RKO (cell line): ENCODE results near the gene ACBD7.

Experiments used
- DNase-seq: peaks from one replicate; pipeline ENCODE4 v3.0.0-alpha.2; 2016; ENCODE audit warnings: low spot score

ACBD7 gene

GRCh38 chr10:15088428-15089261 is at the start of gene ACBD7:
TSS of gene ACBD7 (minus strand) at chr10:15088776. CDS start at chr10:15088728, 48 bp downstream.
- peak; percentile 88 for DNase-seq

- DNase-seq = no peak
Measured at GRCh38 chr10:15137636-15138035, 49.1 kb upstream of the ACBD7 start.

- DNase-seq = no peak
Measured at GRCh38 chr10:15137036-15137359, 48.4 kb upstream of the ACBD7 start.

GRCh38 chr10:15136129-15137035 is 47.8 kb upstream of the ACBD7 start:
- DNase-seq = no peak

- no peak for DNase-seq
Measured at GRCh38 chr10:15131330-15131729, 42.8 kb upstream of the ACBD7 start.

- no peak for DNase-seq
Measured at GRCh38 chr10:15124908-15125307, 36.3 kb upstream of the ACBD7 start.

GRCh38 chr10:15124190-15124589 is 35.6 kb upstream of the ACBD7 start:
- no peak for DNase-seq

- DNase-seq = no peak
Measured at GRCh38 chr10:15123749-15124184, 35.2 kb upstream of the ACBD7 start.

GRCh38 chr10:15122477-15123030 is 34.0 kb upstream of the ACBD7 start:
- no peak for DNase-seq

GRCh38 chr10:15121707-15122106 is 33.1 kb upstream of the ACBD7 start:
- no peak for DNase-seq

GRCh38 chr10:15120523-15120922 is 31.9 kb upstream of the ACBD7 start:
- no peak for DNase-seq

- DNase-seq = no peak
Measured at GRCh38 chr10:15118615-15119014, 30.0 kb upstream of the ACBD7 start.

GRCh38 chr10:15116225-15116624 is 27.6 kb upstream of the ACBD7 start:
- no peak for DNase-seq

GRCh38 chr10:15113766-15114165 is 25.2 kb upstream of the ACBD7 start:
- DNase-seq = no peak

- DNase-seq = no peak
Measured at GRCh38 chr10:15112657-15113056, 24.1 kb upstream of the ACBD7 start.

GRCh38 chr10:15106352-15107013 is 17.9 kb upstream of the ACBD7 start:
- DNase-seq = peak; percentile 82

GRCh38 chr10:15103513-15103912 is 14.9 kb upstream of the ACBD7 start:
- no peak for DNase-seq

- no peak for DNase-seq
Measured at GRCh38 chr10:15099886-15100285, 11.3 kb upstream of the ACBD7 start.

- peak; percentile 98 for DNase-seq
Measured at GRCh38 chr10:15097011-15097812, 8.6 kb upstream of the ACBD7 start, which contains the start of gene RPP38. TSS of gene RPP38 (plus strand) at chr10:15097355. CDS start at chr10:15103315, 5,960 bp downstream.

GRCh38 chr10:15096661-15097010 is 8.1 kb upstream of the ACBD7 start:
- DNase-seq = no peak

GRCh38 chr10:15092855-15093408 is 4.4 kb upstream of the ACBD7 start:
- DNase-seq = no peak
